GM06990 (cell line): ENCODE measurements around the gene EIF4G3.

Source experiments
- DNase-seq: peaks from one replicate; pipeline ENCODE4 v3.0.0-alpha.2; 2011; ENCODE audit not compliant: insufficient read length; ENCODE audit errors: extremely low read depth
- H3K27me3 ChIP-seq: replicated peaks from 2 replicates; pipeline ENCODE4 v1.6.0; 2011; ENCODE audit warnings: low read length; ENCODE audit not compliant: control insufficient read depth, insufficient read depth
- H3K36me3 ChIP-seq: 2 replicates; pipeline ENCODE4 v1.5.1; 2011; ENCODE audit warnings: low read length; ENCODE audit not compliant: control insufficient read depth, insufficient read depth
- H3K4me3 ChIP-seq: replicated peaks from 2 replicates; pipeline ENCODE4 v1.5.1; 2011; ENCODE audit warnings: low read depth, mild to moderate bottlenecking, control low read depth, low read length
- CTCF ChIP-seq: IDR thresholded peaks from 2 replicates; pipeline ENCODE4 v1.5.1; 2011; ENCODE audit warnings: low read length, control low read depth, mild to moderate bottlenecking, inconsistent platforms; ENCODE audit not compliant: insufficient read depth, poor library complexity, severe bottlenecking

The EIF4G3 gene

GRCh38 chr1:20962576-20963258, 214.0 kb downstream of the EIF4G3 start:
- DNase-seq, result no peak
- TF ChIP-seq CTCF, result no peak

GRCh38 chr1:20958430-20958829, 218.3 kb downstream of the EIF4G3 start:
- no peaks in the 10 kb centered on the region for H3K27me3 ChIP-seq
- H3K36me3 ChIP-seq, result no peaks in the 10 kb centered on the region
- TF ChIP-seq CTCF, result no peak
- H3K4me3 ChIP-seq, result no peak overlapping the region
- no peak for DNase-seq

More at GRCh38 chr1:20962576-20963258, 214.0 kb downstream of the EIF4G3 start:
- Histone ChIP-seq H3K27me3 (no peaks in the 10 kb centered on the region), H3K4me3 (no peak overlapping the region), H3K36me3 (no peaks in the 10 kb centered on the region)

GRCh38 chr1:20956272-20956671, 220.4 kb downstream of the EIF4G3 start:
- Histone ChIP-seq H3K36me3 (no peaks in the 10 kb centered on the region), H3K27me3 (no peaks in the 10 kb centered on the region), H3K4me3 (no peak overlapping the region)
- DNase-seq, result no peak
- TF ChIP-seq CTCF, result no peak

- Histone ChIP-seq H3K36me3 (no peaks in the 10 kb centered on the region), H3K4me3 (no peak overlapping the region), H3K27me3 (no peaks in the 10 kb centered on the region)
- DNase-seq, result no peak
- TF ChIP-seq CTCF, result no peak
These were observed 226.0 kb downstream of the EIF4G3 start for GRCh38 chr1:20950679-20951078.

- no peak for DNase-seq
- H3K27me3 ChIP-seq, result no peaks in the 10 kb centered on the region
- no peak overlapping the region for H3K4me3 ChIP-seq
- TF ChIP-seq CTCF, result no peak
- no peaks in the 10 kb centered on the region; the same call in 1 of the 2 replicates for H3K36me3 ChIP-seq
These were observed 226.7 kb downstream of the EIF4G3 start for GRCh38 chr1:20949871-20950590.
